ENCODE results near the gene CNGA3.

DNA sequence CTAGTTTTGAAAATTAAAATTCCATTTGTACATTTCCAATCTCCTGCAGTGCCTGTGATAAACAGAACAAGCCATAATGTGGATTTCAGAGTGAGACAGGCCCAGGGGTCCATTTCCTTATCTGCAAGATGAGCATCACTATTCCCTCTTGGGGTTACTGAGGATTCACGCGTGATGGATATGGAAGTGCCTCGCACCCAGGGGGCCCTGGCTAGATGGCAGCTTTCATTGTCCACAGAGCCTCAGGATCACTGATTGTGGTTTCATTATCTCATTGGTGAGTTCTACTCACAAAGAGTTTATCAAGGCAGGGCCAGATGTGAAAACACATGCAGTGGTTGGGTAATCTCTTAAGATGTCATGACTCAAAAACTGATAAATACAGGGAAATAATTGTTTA, 11.6 kb downstream of the CNGA3 start:
- no peak for TF ChIP-seq EZH2 (IDR thresholded peaks at IDR 0.05; ENCODE audit: insufficient read depth, poor library complexity, severe bottlenecking)
- no peak for TF ChIP-seq EZH2phosphoT487 (IDR thresholded peaks at IDR 0.05; ENCODE audit: insufficient read depth, low read depth)
